Prostate gland (tissue), 2 donors: Measurements from ENCODE around the gene NPPC. TPM values are rescaled to one million over a fixed set of nuclear protein-coding genes. Genes with fewer than 3 reads are reported as not detected.
"Not testable (repeated sequence)": the region's sequence is repeated elsewhere in the genome, so short reads cannot be mapped to it uniquely, and the experiment has no call there.

Source experiments
- DNase-seq: peaks from one replicate; pipeline ENCODE4 v3.0.0-alpha.2; 2019; ENCODE audit warnings: low spot score
- H3K27ac ChIP-seq, 2 donors: fragments of 200-600 bp; sonication (generic); 2 replicates each; pipeline ENCODE4 v1.5.1; 2017 to 2019
- H3K27me3 ChIP-seq: fragments of 200-600 bp; sonication (generic); replicated peaks from 2 replicates; pipeline ENCODE4 v1.5.1; 2019; ENCODE audit not compliant: insufficient read depth
- H3K36me3 ChIP-seq, 2 donors: fragments of 200-600 bp; sonication (generic); 1 replicate in 1 of 2; 2 replicates in 1 of 2; pipeline versions ENCODE4 v1.5.1 to v1.8.1; 2017 to 2019
- H3K4me1 ChIP-seq: fragments of 200-600 bp; sonication (generic); replicated peaks from 2 replicates; pipeline ENCODE4 v1.5.1; 2019
- H3K4me3 ChIP-seq, 2 donors: fragments of 200-600 bp; sonication (generic); 2 replicates each; pipeline ENCODE4 v1.5.1; 2017 to 2019
- H3K9me3 ChIP-seq: fragments of 200-600 bp; sonication (generic); 2 replicates; pipeline ENCODE4 v1.5.1; 2017
- POLR2A ChIP-seq: fragments of 450-650 bp; IDR thresholded peaks from one replicate; pipeline ENCODE4 v1.6.1; 2016; ENCODE audit warnings: antibody characterized with exemption, mild to moderate bottlenecking
- POLR2AphosphoS5 ChIP-seq: sonication (generic); formaldehyde crosslinking; IDR thresholded peaks from one replicate; pipeline ENCODE4 v1.6.1; 2017; ENCODE audit warnings: antibody characterized with exemption
- WGBS: methylation state at CpG from one replicate; pipeline ENCODE4 v1.1.5; 2018; 5-methylcytosine and 5-hydroxymethylcytosine counted together
- intact Hi-C: fragments of 100-400 bp; cut with DNase I; formaldehyde crosslinking; loops from one replicate; pipeline ENCODE4 v1.14.2; 2022
- total RNA-seq, 2 donors: library from RNA; depleted of rRNA; stranded (reverse); fragments of >200 nt; gene quantifications; one replicate each; pipeline ENCODE4 v1.1.0, GENCODE V29; 2016
- TF ChIP-seq, protein P1 (sequence below), 4 experiments: fragments of 200-600 bp in 2 of 4; fragments of 450-650 bp in 2 of 4; sonication (generic) in 2 of 4; IDR thresholded peaks; 1 replicate in 3 of 4; 2 replicates in 1 of 4; pipeline ENCODE4 v1.5.1; 2016 to 2019; ENCODE audit warnings: antibody characterized with exemption in 4 of 4, mild to moderate bottlenecking in 2 of 4, moderate library complexity in 2 of 4

Gene NPPC
- total RNA-seq, 2 donors from 2014 or later = 3.2 to 6.4 TPM

DNA sequence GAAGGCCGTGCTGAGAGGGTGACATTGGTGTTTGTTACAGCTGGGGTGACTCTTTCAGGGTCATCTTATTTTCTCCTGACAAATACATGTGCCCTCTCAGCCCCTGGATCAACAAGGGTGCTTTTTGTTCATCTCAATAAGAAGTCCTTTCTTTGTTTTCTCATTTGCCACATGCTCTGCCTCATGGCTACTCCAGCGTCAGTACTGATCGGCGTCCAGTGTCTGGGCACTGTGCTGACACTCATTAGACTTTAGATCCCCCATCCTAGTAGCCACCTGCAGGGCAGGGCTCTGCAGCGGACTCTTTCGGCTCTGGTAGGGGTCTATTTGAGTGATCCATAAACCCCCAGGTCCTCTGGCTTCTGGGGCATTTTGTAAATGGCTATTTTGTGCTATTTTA, 38.4 kb downstream of the NPPC start:
- Histone ChIP-seq H3K27ac (no peak overlapping the region), H3K36me3 (no peaks in the 10 kb centered on the region), H3K4me1 (no peaks in the 10 kb centered on the region), H3K9me3 (no peaks in the 10 kb centered on the region), H3K27me3 (no peaks in the 10 kb centered on the region), H3K4me3 (no peak overlapping the region)
- WGBS = 94% methylated on average over 6 of the region's 6 CpGs
- intact Hi-C loops = no loop called here
- no peak for DNase-seq
- TF ChIP-seq POLR2A = no peak
- no peak for TF ChIP-seq POLR2AphosphoS5

DNA sequence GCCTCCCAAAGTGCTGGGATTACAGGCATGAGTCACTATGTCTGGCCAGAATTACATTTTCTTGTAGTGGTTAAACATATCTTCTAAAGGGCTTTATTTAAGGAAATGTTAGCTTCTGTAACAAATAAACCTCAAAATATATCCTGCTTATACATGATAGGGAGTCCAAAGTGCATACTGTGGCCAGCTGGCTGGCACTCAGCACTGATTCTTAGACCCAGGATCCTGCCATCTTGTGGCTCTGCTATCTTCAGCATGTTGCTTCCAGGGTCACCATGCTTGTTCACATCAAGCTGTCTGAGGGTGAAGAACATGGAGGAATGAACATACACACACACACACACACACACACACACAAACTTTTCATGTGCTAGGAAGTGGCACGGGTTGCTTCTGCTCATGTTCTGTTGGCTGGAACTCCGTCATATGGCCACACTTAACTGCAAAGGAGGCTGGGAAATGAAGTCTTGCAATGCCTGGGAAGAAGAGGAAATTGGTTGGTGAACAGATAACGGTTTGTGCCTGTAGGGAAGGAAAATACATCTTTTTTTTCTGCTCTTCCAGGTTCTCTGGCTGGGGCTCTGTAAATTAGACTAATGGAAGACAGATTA, 40.0 kb downstream of the NPPC start:
- H3K27ac ChIP-seq = no peak overlapping the region
- no peak for TF ChIP-seq POLR2A
- no peak for TF ChIP-seq POLR2AphosphoS5
- TF ChIP-seq, protein P1, sequence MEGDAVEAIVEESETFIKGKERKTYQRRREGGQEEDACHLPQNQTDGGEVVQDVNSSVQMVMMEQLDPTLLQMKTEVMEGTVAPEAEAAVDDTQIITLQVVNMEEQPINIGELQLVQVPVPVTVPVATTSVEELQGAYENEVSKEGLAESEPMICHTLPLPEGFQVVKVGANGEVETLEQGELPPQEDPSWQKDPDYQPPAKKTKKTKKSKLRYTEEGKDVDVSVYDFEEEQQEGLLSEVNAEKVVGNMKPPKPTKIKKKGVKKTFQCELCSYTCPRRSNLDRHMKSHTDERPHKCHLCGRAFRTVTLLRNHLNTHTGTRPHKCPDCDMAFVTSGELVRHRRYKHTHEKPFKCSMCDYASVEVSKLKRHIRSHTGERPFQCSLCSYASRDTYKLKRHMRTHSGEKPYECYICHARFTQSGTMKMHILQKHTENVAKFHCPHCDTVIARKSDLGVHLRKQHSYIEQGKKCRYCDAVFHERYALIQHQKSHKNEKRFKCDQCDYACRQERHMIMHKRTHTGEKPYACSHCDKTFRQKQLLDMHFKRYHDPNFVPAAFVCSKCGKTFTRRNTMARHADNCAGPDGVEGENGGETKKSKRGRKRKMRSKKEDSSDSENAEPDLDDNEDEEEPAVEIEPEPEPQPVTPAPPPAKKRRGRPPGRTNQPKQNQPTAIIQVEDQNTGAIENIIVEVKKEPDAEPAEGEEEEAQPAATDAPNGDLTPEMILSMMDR (IDR thresholded peaks at IDR 0.05) = no peak
- 83% methylated on average over 3 of the region's 3 CpGs for WGBS

DNA sequence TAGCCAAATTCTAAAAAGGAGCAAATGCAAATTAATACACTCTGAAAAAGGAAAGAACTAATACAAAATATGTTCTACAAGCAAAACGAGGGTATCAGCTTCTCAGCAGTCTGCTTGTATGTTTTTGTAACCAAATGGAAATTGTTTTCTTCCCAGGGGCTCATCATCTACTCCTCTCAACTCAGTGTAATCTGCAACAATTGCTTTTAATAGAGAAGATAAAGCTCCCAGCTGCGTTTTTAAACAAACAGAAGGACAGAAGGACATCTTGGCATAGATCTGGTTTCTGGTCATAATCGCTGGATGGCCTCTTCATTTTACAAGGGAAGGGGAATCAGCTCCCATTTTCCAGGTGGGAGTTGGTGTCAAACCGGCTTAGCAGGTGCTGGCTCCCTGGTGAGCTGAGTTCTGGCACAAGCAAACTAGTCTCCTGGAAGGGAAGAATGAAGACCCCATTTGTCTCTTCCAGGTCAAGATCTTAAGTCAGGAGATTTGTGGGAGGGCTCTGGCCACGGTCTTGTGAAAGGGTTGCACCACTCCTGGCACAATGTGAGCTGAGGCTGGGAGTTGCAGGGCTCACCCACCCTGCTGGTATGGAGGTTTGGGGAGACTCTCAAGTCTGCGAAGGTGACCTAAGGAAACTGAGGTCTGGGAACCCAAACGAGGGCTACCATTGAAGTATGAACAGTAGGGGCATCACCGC, 41.6 kb downstream of the NPPC start:
- no peaks in the 10 kb centered on the region for H3K4me1 ChIP-seq
- no peak overlapping the region for H3K4me3 ChIP-seq
- WGBS = 54% methylated on average over 8 of the region's 8 CpGs
- H3K9me3 ChIP-seq = no peaks in the 10 kb centered on the region
- no peak overlapping the region for H3K27ac ChIP-seq
- TF ChIP-seq, protein P1 (IDR thresholded peaks at IDR 0.05) = no peak
- TF ChIP-seq POLR2AphosphoS5 (no peak), POLR2A (no peak)
- DNase-seq = no peak
- H3K36me3 ChIP-seq = no peaks in the 10 kb centered on the region
- no peaks in the 10 kb centered on the region for H3K27me3 ChIP-seq
- intact Hi-C loops = no loop called here

More for the DNA sequence above, 40.0 kb downstream of the NPPC start:
- Histone ChIP-seq H3K9me3 (no peaks in the 10 kb centered on the region), H3K4me1 (no peaks in the 10 kb centered on the region), H3K4me3 (no peak overlapping the region), H3K36me3 (no peaks in the 10 kb centered on the region), H3K27me3 (no peaks in the 10 kb centered on the region)
- DNase-seq = no peak
- intact Hi-C loops = no loop called here

DNA sequence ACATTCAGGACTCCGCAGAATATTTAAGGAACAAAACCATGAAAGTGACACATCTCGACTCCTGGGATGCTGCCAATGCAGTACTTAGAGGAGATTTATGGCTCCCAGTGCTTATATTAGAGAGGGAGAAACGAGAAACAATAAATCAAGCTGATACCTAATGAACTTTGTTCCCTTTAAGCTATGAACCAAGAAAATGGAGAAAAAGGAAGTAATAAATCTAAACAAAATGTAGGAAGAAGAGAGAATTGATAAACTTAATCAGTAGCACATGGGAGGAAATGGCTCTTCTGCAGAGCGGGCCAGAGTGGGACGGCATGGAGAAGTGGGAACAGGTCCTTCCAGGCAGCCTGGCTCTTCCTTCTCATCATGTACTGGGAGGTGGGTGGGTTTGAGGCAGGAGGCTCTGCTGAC, 42.7 kb downstream of the NPPC start:
- 4% methylated on average over 5 of the region's 5 CpGs for WGBS
- no peaks in the 10 kb centered on the region for H3K36me3 ChIP-seq
- no peaks in the 10 kb centered on the region for H3K27me3 ChIP-seq
- H3K27ac ChIP-seq = no peak overlapping the region
- peak; percentile 48 for TF ChIP-seq POLR2AphosphoS5
- TF ChIP-seq POLR2A = no peak
- H3K4me1 ChIP-seq = no peaks in the 10 kb centered on the region
- intact Hi-C loops = no loop called here
- DNase-seq = no peak
- H3K9me3 ChIP-seq = no peaks in the 10 kb centered on the region
- no peak overlapping the region for H3K4me3 ChIP-seq

DNA sequence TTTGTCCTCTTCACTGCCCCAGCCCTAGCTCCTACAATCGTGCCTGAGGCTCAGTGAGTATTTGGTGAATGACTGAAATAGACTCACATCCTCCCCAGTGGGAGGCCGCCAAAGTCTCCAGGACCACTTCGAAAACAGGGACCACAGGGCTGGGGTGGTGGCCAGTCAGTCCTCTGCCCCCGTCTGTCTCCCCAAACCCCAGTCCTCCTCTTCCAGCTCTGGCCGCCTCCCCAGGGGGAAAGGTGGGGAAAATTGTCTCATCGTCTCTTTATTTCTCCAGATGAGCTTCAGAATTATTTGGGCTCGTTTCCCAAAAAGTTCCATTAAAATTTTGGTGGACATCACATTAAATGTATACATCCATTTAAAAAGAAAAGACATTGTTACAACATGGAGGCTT, 43.5 kb downstream of the NPPC start:
- H3K27me3 ChIP-seq = no peaks in the 10 kb centered on the region
- WGBS = 82% methylated on average over 7 of the region's 7 CpGs
- H3K4me3 ChIP-seq = no peak overlapping the region
- TF ChIP-seq POLR2A (no peak), POLR2AphosphoS5 (no peak)
- TF ChIP-seq, protein P1 (IDR thresholded peaks at IDR 0.05) = no peak
- DNase-seq = no peak
- H3K36me3 ChIP-seq = no peaks in the 10 kb centered on the region
- H3K4me1 ChIP-seq = no peaks in the 10 kb centered on the region
- no peak overlapping the region for H3K27ac ChIP-seq
- H3K9me3 ChIP-seq = no peaks in the 10 kb centered on the region
- intact Hi-C loops = no loop called here

DNA sequence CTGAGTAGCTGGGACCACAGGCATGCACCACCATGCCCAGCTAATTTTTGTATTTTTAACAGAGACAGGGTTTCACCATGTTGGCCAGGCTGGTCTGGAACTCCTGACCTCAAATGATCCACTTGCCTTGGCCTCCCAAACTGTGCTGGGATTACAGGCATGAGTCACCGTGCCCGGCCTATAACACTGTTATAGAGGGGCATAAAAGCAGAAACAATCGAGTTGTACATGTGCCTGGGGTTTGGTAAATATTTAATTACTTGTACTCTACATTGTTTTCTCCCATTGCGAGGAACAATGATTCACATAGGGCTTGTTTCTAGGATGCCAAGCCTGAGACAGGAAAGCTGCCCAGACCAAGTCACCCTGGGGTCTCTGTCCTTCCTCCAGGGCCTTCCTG, 45.8 kb downstream of the NPPC start:
- WGBS = 38% methylated on average over 4 of the region's 4 CpGs
- H3K4me1 ChIP-seq, DNase-seq, intact Hi-C loops, H3K27ac ChIP-seq, H3K4me3 ChIP-seq, H3K9me3 ChIP-seq, H3K36me3 ChIP-seq, H3K27me3 ChIP-seq: not testable (repeated sequence)
